Panc1 (cell line): ENCODE measurements around the gene CCL13. TPM values are rescaled to one million over a fixed set of nuclear protein-coding genes. Genes with fewer than 3 reads are reported as not detected.

Experiments
- ATAC-seq: fragments of 200-7000 bp; cut with Tn5 transposase; 2 replicates; pipeline ENCODE4 v1.9.1; 2020; ENCODE audit warnings: mild to moderate bottlenecking, moderate library complexity
- BruUV-seq: library from RNA; stranded (reverse); fragments of 400-500 nt; replicated peaks from 2 replicates; lab custom pipeline; 2021; lab: Mats Ljungman, UMichigan
- CTCF ChIA-PET: fragments of 300-600 bp; sonication (Branson Sonifier 250); formaldehyde crosslinking; loops from one replicate; lab custom pipeline; 2022; ENCODE audit warnings: antibody characterized with exemption; lab: Charles Lee
- POLR2A ChIA-PET: fragments of 300-600 bp; sonication (Branson Sonifier 250); formaldehyde crosslinking; loops from one replicate; lab custom pipeline; 2022; ENCODE audit warnings: antibody characterized with exemption; lab: Charles Lee
- DNase-seq: peaks from one replicate; pipeline ENCODE4 v3.0.0-alpha.2; 2010; ENCODE audit warnings: low read depth, low spot score
- H3K27ac ChIP-seq: 2 replicates; pipeline ENCODE4 v1.5.1; 2011; ENCODE audit warnings: mild to moderate bottlenecking, low read length, inconsistent platforms
- H3K27me3 ChIP-seq: fragments of 200-500 bp; sonication (Bioruptor generic); 2 replicates; pipeline ENCODE4 v1.6.0; 2014; ENCODE audit warnings: low read length, inconsistent platforms; ENCODE audit not compliant: control insufficient read depth, insufficient read depth
- H3K36me3 ChIP-seq: fragments of 200-500 bp; sonication (Bioruptor generic); 2 replicates; pipeline ENCODE4 v1.5.1; 2014; ENCODE audit warnings: inconsistent platforms, mild to moderate bottlenecking, low read length, moderate library complexity; ENCODE audit not compliant: control insufficient read depth, insufficient read depth
- H3K4me1 ChIP-seq: 2 replicates; pipeline ENCODE4 v1.5.1; 2011; ENCODE audit warnings: inconsistent platforms, mild to moderate bottlenecking, low read length, moderate library complexity; ENCODE audit not compliant: control insufficient read depth, insufficient read depth
- H3K4me3 ChIP-seq, 2 experiments: 2 replicates each; pipeline ENCODE4 v1.5.1; 2011 to 2012; ENCODE audit warnings: low read depth in 2 of 2, low read length in 2 of 2, mild to moderate bottlenecking in 2 of 2, inconsistent platforms in 1 of 2, moderate library complexity in 1 of 2
- H3K9me3 ChIP-seq: fragments of 200-500 bp; sonication (Bioruptor generic); 2 replicates; pipeline ENCODE4 v1.5.1; 2014; ENCODE audit warnings: low read depth, mild to moderate bottlenecking, inconsistent platforms, low read length, moderate library complexity; ENCODE audit not compliant: control insufficient read depth, insufficient read depth
- POLR2AphosphoS5 ChIP-seq: IDR thresholded peaks from 2 replicates; pipeline ENCODE4 v1.6.1; 2012; ENCODE audit warnings: mild to moderate bottlenecking, low read depth, low read length, moderate library complexity
- SIN3A ChIP-seq: IDR thresholded peaks from 2 replicates; pipeline ENCODE4 v1.6.1; 2012; ENCODE audit warnings: low read depth, mild to moderate bottlenecking, low read length, moderate library complexity, borderline replicate concordance; ENCODE audit not compliant: insufficient read depth
- TCF7L2 ChIP-seq: IDR thresholded peaks from 2 replicates; pipeline ENCODE4 v1.6.1; 2011; ENCODE audit warnings: mild to moderate bottlenecking, low read depth, low read length, inconsistent platforms
- in situ Hi-C: cut with HindIII; loops from 2 replicates; pipeline ENCODE4 v1.10.0; 2016; ENCODE audit warnings: low sequenced_read_pairs, low pct_unique_long_range_greater_than_20kb
- intact Hi-C: fragments of 100-400 bp; cut with micrococcal nuclease; formaldehyde crosslinking; loops from one replicate; pipeline ENCODE4 v1.10.0; 2022; ENCODE audit not compliant: unreplicated experiment
- total RNA-seq: library from RNA; stranded (reverse); gene quantifications from one replicate; pipeline ENCODE4 v1.2.1, GENCODE V29; 2021; ENCODE audit not compliant: unreplicated experiment
- TF ChIP-seq, protein P1 (sequence below), 2 experiments: IDR thresholded peaks; 2 replicates each; pipeline ENCODE4 v1.6.1; 2011 to 2012; ENCODE audit warnings: low read depth in 2 of 2, control low read depth in 1 of 2, low read length in 1 of 2, mild to moderate bottlenecking in 1 of 2, moderate library complexity in 1 of 2; ENCODE audit not compliant: insufficient read depth in 1 of 2
- TF ChIP-seq, protein P2 (sequence below): fragments of 450-650 bp; IDR thresholded peaks from 2 replicates; pipeline ENCODE4 v1.5.1; 2017; ENCODE audit warnings: mild to moderate bottlenecking

The CCL13 gene
- total RNA-seq, 1 experiment from 2014 or later = not detected

DNA sequence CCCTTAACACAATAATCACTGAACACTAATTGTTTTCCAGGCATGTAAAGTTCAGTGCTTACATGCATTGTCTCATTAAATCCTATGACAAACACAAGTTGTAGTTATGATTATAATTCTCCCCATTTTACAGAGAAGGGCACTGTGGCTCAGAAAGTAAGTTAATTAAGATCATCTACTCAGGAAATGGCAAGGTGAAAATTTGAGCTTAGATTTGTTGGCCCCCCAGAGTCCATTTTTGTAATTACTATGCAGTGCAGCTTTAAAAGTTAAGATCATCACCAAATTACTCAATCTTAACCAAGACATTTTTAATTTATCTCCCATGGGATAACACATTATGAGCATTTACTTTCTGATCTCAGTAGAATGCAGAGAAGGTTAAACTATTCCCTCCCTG is 41.0 kb downstream of the CCL13 start:
- H3K27me3 ChIP-seq = 0 out of 2 replicates have a peak, but pooled peaks cover 4% of the 10 kb centered on the region
- H3K27ac ChIP-seq = no peak overlapping the region
- H3K36me3 ChIP-seq = no peaks in the 10 kb centered on the region
- H3K4me1 ChIP-seq = no peaks in the 10 kb centered on the region
- H3K9me3 ChIP-seq = no peaks in the 10 kb centered on the region
- ATAC-seq (no peak), DNase-seq (no peak)
- no peak for TF ChIP-seq POLR2AphosphoS5
- TF ChIP-seq SIN3A = no peak
- TF ChIP-seq, protein P1, sequence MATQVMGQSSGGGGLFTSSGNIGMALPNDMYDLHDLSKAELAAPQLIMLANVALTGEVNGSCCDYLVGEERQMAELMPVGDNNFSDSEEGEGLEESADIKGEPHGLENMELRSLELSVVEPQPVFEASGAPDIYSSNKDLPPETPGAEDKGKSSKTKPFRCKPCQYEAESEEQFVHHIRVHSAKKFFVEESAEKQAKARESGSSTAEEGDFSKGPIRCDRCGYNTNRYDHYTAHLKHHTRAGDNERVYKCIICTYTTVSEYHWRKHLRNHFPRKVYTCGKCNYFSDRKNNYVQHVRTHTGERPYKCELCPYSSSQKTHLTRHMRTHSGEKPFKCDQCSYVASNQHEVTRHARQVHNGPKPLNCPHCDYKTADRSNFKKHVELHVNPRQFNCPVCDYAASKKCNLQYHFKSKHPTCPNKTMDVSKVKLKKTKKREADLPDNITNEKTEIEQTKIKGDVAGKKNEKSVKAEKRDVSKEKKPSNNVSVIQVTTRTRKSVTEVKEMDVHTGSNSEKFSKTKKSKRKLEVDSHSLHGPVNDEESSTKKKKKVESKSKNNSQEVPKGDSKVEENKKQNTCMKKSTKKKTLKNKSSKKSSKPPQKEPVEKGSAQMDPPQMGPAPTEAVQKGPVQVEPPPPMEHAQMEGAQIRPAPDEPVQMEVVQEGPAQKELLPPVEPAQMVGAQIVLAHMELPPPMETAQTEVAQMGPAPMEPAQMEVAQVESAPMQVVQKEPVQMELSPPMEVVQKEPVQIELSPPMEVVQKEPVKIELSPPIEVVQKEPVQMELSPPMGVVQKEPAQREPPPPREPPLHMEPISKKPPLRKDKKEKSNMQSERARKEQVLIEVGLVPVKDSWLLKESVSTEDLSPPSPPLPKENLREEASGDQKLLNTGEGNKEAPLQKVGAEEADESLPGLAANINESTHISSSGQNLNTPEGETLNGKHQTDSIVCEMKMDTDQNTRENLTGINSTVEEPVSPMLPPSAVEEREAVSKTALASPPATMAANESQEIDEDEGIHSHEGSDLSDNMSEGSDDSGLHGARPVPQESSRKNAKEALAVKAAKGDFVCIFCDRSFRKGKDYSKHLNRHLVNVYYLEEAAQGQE (IDR thresholded peaks at IDR 0.05; ENCODE audit: insufficient read depth in 1 of 2, low read depth in 2 of 2, low read length in 1 of 2) = no peak
- TF ChIP-seq TCF7L2 = no peak
- TF ChIP-seq, protein P2, sequence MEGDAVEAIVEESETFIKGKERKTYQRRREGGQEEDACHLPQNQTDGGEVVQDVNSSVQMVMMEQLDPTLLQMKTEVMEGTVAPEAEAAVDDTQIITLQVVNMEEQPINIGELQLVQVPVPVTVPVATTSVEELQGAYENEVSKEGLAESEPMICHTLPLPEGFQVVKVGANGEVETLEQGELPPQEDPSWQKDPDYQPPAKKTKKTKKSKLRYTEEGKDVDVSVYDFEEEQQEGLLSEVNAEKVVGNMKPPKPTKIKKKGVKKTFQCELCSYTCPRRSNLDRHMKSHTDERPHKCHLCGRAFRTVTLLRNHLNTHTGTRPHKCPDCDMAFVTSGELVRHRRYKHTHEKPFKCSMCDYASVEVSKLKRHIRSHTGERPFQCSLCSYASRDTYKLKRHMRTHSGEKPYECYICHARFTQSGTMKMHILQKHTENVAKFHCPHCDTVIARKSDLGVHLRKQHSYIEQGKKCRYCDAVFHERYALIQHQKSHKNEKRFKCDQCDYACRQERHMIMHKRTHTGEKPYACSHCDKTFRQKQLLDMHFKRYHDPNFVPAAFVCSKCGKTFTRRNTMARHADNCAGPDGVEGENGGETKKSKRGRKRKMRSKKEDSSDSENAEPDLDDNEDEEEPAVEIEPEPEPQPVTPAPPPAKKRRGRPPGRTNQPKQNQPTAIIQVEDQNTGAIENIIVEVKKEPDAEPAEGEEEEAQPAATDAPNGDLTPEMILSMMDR = no peak
- ChIA-PET POLR2A (no interaction called here), CTCF (no interaction called here)
- BruUV-seq = no TSS peak
- intact Hi-C loops = no loop called here
- no peak overlapping the region for H3K4me3 ChIP-seq
- in situ Hi-C loops = no loop called here

DNA sequence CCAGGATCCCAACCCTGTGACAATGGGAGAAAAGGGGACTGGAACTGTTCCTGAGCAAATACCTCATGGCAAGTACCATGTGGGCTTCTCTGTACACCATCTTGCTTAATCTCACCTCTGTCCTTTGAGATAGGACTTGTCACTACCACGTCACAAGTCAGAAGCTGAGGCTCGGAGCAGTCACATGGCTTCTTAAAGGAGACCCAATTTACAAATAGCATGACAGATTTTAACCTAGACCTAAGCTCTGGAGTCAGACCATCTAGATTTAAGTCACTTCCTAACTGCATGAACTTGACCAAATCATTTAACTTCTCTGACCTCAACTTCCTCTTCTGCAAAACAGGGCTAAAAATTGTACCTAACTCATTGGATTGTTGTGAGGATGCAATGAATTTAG is 42.7 kb downstream of the CCL13 start:
- TF ChIP-seq, protein P1 (IDR thresholded peaks at IDR 0.05; ENCODE audit: insufficient read depth in 1 of 2, low read depth in 2 of 2, low read length in 1 of 2) = no peak
- TF ChIP-seq, protein P2 = no peak
- TF ChIP-seq POLR2AphosphoS5 = no peak
- no peak for TF ChIP-seq TCF7L2
- no peak for TF ChIP-seq SIN3A
- H3K36me3 ChIP-seq = no peaks in the 10 kb centered on the region
- no peak overlapping the region for H3K4me3 ChIP-seq
- DNase-seq (no peak), ATAC-seq (no peak)
- no peaks in the 10 kb centered on the region for H3K4me1 ChIP-seq
- no peaks in the 10 kb centered on the region for H3K9me3 ChIP-seq
- ChIA-PET POLR2A (no interaction called here), CTCF (no interaction called here)
- in situ Hi-C loops (no loop called here), intact Hi-C loops (no loop called here)
- H3K27me3 ChIP-seq = 0 out of 2 replicates have a peak, but pooled peaks cover 4% of the 10 kb centered on the region
- H3K27ac ChIP-seq = no peak overlapping the region
- BruUV-seq = no TSS peak
